Nephron progenitor cell (in vitro differentiated cells): Measurements from ENCODE around the gene RAB15.

Experiments
- DNase-seq: peaks from one replicate; pipeline ENCODE4 v3.0.0; 2021
- H3K27ac Mint-ChIP-seq: 2 replicates; pipeline ENCODE4 v1.8.0; 2021; ENCODE audit warnings: mild to moderate bottlenecking, moderate library complexity, mixed read lengths
- H3K27me3 Mint-ChIP-seq: 2 replicates; pipeline ENCODE4 v1.8.0; 2021; ENCODE audit warnings: mild to moderate bottlenecking, low read depth, mixed read lengths; ENCODE audit not compliant: poor library complexity
- H3K36me3 Mint-ChIP-seq: 2 replicates; pipeline ENCODE4 v1.8.0; 2021; ENCODE audit warnings: low read depth, mixed read lengths
- H3K4me1 Mint-ChIP-seq: 2 replicates; pipeline ENCODE4 v1.8.0; 2021; ENCODE audit warnings: mixed read lengths
- H3K4me3 Mint-ChIP-seq: 2 replicates; pipeline ENCODE4 v1.8.0; 2021; ENCODE audit warnings: mild to moderate bottlenecking, moderate library complexity, mixed read lengths
- H3K9me3 Mint-ChIP-seq: 2 replicates; pipeline ENCODE4 v1.8.0; 2021; ENCODE audit warnings: mild to moderate bottlenecking, moderate library complexity, mixed read lengths
- CTCF ChIP-seq: fragments of 200-600 bp; sonication (generic); IDR thresholded peaks from 2 replicates; pipeline ENCODE4 v1.5.0; 2021; ENCODE audit warnings: antibody characterized with exemption

Gene RAB15

DNA sequence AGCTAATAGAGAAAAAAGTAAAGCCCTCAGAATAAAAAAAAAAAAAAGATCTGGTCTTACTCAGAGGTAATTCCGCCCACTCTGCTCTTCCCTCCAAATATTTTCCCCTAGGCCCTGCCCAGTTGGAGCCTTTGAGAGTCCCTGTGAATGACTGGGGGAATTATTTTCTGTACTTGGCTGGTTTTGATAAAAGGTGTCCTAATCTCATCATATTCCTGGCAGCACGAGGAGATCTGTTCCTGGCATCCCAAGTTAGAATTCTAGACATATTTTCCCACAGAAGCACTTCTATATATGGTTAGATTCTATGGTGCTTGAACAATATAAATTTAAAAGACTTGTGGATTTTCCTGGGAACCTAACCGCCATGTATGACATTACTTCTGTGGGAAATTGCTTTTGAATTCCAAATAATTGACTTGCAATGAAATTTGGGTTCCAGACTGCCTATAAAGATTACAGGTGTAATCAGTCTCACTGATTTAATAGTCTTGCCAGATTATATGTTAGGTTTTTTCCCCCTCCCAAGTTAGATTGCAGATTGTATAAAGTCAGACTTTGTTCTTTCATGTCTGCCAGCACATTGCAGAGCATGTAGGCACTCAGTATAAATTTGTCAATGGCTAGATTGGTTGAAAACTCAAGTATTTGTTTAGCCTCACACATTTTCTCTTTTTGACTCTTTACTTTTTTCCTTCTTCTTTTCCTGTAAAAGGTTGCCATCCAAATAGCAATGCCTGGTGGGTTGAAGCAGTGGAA lies 41.9 kb downstream of the RAB15 start:
- H3K27me3 Mint-ChIP-seq: no peaks in the 10 kb centered on the region
- peaks cover 39% of the 10 kb centered on the region for H3K36me3 Mint-ChIP-seq
- H3K9me3 Mint-ChIP-seq: no peaks in the 10 kb centered on the region
- no peak overlapping the region for H3K4me3 Mint-ChIP-seq
- DNase-seq: no peak
- peak overlapping the region; percentile 43 for H3K27ac Mint-ChIP-seq
- H3K4me1 Mint-ChIP-seq: no peaks in the 10 kb centered on the region
- TF ChIP-seq CTCF: no peak

GRCh38 chr14:64929014-64929359 lies 43.1 kb downstream of the RAB15 start:
- Mint-ChIP-seq H3K27me3 (no peaks in the 10 kb centered on the region), H3K9me3 (no peaks in the 10 kb centered on the region), H3K27ac (no peak overlapping the region), H3K4me3 (no peak overlapping the region), H3K36me3 (peaks cover 38% of the 10 kb centered on the region), H3K4me1 (no peaks in the 10 kb centered on the region)
- no peak for DNase-seq
- TF ChIP-seq CTCF: no peak

DNA sequence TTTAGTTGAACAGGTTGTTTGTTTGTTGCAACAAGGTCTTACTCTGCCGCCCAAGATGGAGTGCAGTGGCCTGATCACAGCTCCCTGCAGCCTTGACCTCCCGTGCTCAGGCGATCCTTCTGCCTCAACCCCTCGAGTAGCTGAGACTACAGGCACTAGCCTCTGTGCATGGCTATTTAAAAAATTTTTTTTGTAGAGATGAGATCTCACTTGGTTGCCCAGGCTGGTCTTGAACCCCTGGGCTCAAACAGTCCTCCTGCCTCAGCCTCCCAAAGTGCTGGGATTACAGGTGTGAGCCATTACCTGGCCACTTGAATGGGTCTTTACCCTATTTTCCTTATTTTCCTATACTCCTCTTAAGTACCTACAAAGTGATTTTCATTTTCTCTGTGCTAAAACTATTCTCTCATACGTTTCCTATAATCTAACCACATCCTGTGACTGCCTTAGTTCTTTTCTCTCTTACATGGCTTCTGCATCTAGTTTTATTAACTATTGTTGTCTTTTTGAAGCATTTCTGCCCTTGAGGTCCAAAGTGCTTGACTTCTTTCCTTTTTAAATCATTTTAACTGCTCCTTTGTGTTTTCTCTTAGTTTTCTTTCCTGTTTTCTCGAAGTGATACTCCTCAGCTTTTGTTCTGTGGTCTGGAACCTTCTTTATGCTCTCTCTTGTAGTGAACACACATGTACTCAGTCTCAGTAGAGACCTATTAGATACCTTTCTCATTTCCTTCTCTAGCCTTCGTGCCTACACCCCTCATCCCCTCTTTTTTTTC lies 43.7 kb downstream of the RAB15 start:
- no peak for TF ChIP-seq CTCF
- Mint-ChIP-seq H3K4me3 (no peak overlapping the region), H3K9me3 (no peaks in the 10 kb centered on the region), H3K27ac (no peak overlapping the region), H3K36me3 (peaks cover 40% of the 10 kb centered on the region), H3K27me3 (no peaks in the 10 kb centered on the region), H3K4me1 (no peaks in the 10 kb centered on the region)
- DNase-seq: no peak

GRCh38 chr14:64927031-64927430 lies 45.1 kb downstream of the RAB15 start:
- peaks cover 26% of the 10 kb centered on the region for H3K36me3 Mint-ChIP-seq
- H3K9me3 Mint-ChIP-seq: no peaks in the 10 kb centered on the region
- no peak overlapping the region for H3K4me3 Mint-ChIP-seq
- no peaks in the 10 kb centered on the region for H3K4me1 Mint-ChIP-seq
- no peak for DNase-seq
- H3K27me3 Mint-ChIP-seq: no peaks in the 10 kb centered on the region
- TF ChIP-seq CTCF: no peak
- no peak overlapping the region for H3K27ac Mint-ChIP-seq

GRCh38 chr14:64926398-64926995 lies 45.6 kb downstream of the RAB15 start:
- no peak for DNase-seq
- no peaks in the 10 kb centered on the region for H3K9me3 Mint-ChIP-seq
- no peak overlapping the region for H3K27ac Mint-ChIP-seq
- no peak for TF ChIP-seq CTCF
- H3K36me3 Mint-ChIP-seq: peaks cover 32% of the 10 kb centered on the region
- H3K4me3 Mint-ChIP-seq: no peak overlapping the region
- H3K4me1 Mint-ChIP-seq: no peaks in the 10 kb centered on the region
- no peaks in the 10 kb centered on the region for H3K27me3 Mint-ChIP-seq
